Common myeloid progenitor, CD34-positive (primary cell): ENCODE measurements around the gene FBXL16.
A peak's percentile ranks its signal among the peaks of the same experiment; 100 is the strongest.

Source experiments
- CTCF ChIA-PET: fragments of 350-600 bp; sonication (Branson Sonifier 250); formaldehyde crosslinking; loops from one replicate; lab custom pipeline; 2021; ENCODE audit warnings: antibody characterized with exemption; lab: Charles Lee
- POLR2A ChIA-PET: fragments of 350-600 bp; sonication (Branson Sonifier 250); formaldehyde crosslinking; loops from one replicate; lab custom pipeline; 2021; ENCODE audit warnings: antibody characterized with exemption; lab: Charles Lee
- DNase-seq, 3 donors: peaks; one replicate each; pipeline versions ENCODE4 v3.0.0 to v3.0.0-alpha.2; 2013
- H3K27ac ChIP-seq, 2 experiments: 1 replicate in 1 of 2; 2 replicates in 1 of 2; pipeline ENCODE4 v1.7.0; 2013; ENCODE audit warnings: inconsistent platforms in 2 of 2, low read length in 2 of 2, mild to moderate bottlenecking in 2 of 2, low read depth in 1 of 2, moderate library complexity in 1 of 2; ENCODE audit not compliant: severe bottlenecking in 2 of 2, insufficient read depth in 1 of 2, poor library complexity in 1 of 2
- H3K27me3 ChIP-seq, 5 experiments: replicated peaks in 2 of 5; 1 replicate in 3 of 5; 2 replicates in 2 of 5; pipeline versions ENCODE4 v1.6.1 to v1.7.0; 2013; ENCODE audit warnings: low read length in 4 of 5, mild to moderate bottlenecking in 2 of 5, moderate library complexity in 2 of 5, inconsistent platforms in 1 of 5; ENCODE audit not compliant: insufficient read depth in 5 of 5, control insufficient read depth in 4 of 5
- H3K36me3 ChIP-seq, 4 experiments: 1 replicate in 2 of 4; 2 replicates in 2 of 4; pipeline versions ENCODE4 v1.6.1 to v1.7.0; 2013; ENCODE audit warnings: low read length in 3 of 4, control low read depth in 1 of 4, mild to moderate bottlenecking in 1 of 4; ENCODE audit not compliant: control insufficient read depth in 4 of 4, insufficient read depth in 4 of 4
- H3K4me1 ChIP-seq, 4 experiments: 1 replicate in 3 of 4; 2 replicates in 1 of 4; pipeline versions ENCODE4 v1.6.1 to v1.7.1; 2013; ENCODE audit warnings: low read length in 3 of 4, mild to moderate bottlenecking in 3 of 4, control low read depth in 1 of 4, inconsistent platforms in 1 of 4, moderate library complexity in 1 of 4; ENCODE audit not compliant: control insufficient read depth in 4 of 4, insufficient read depth in 4 of 4; ENCODE audit errors: control extremely low read depth in 1 of 4
- H3K4me3 ChIP-seq, 7 experiments: 1 replicate in 4 of 7; 2 replicates in 3 of 7; pipeline versions ENCODE4 v1.5.1 to v1.7.0; 2013; ENCODE audit warnings: mild to moderate bottlenecking in 7 of 7, low read length in 6 of 7, moderate library complexity in 6 of 7, inconsistent platforms in 2 of 7, low read depth in 2 of 7, control low read depth in 1 of 7; ENCODE audit not compliant: insufficient read depth in 4 of 7, control insufficient read depth in 1 of 7; ENCODE audit errors: extremely low read depth in 1 of 7
- H3K9me3 ChIP-seq, 5 experiments: 1 replicate in 4 of 5; 2 replicates in 1 of 5; pipeline versions ENCODE4 v1.6.1 to v1.7.1; 2013; ENCODE audit warnings: low read length in 4 of 5, mild to moderate bottlenecking in 2 of 5, inconsistent platforms in 1 of 5, low read depth in 1 of 5, moderate library complexity in 1 of 5; ENCODE audit not compliant: control insufficient read depth in 4 of 5, insufficient read depth in 2 of 5; ENCODE audit errors: control extremely low read depth in 1 of 5
- WGBS: methylation state at CpG from one replicate; pipeline ENCODE4 v1.1.5; 2013; ENCODE audit not compliant: insufficient coverage; 5-methylcytosine and 5-hydroxymethylcytosine counted together

FBXL16 gene

GRCh38 chr16:734981-735881, 29.6 kb upstream of the FBXL16 start:
- no peak for DNase-seq
- 96% methylated on average over 25 of the region's 25 CpGs for WGBS
- H3K4me3 ChIP-seq = no peak overlapping the region
- H3K27ac ChIP-seq = peak overlapping the region in 1 of 2 experiments; percentile 73
- no peaks in the 10 kb centered on the region for H3K27me3 ChIP-seq
- peaks cover 3 to 67% (median 52%) of the 10 kb centered on the region in 4 experiments for H3K36me3 ChIP-seq
- H3K4me1 ChIP-seq = peaks cover 0 to 36% (median 27%) of the 10 kb centered on the region in 4 experiments
- CTCF ChIA-PET = interaction anchor here (0.7 to 1.3 kb wide), 5 partner anchors 8 to 51 kb away, joined by 3 to 5 read pairs (median 3); partner anchors contain the start of genes ANTKMT, CCDC78 and HAGHL
- POLR2A ChIA-PET = no interaction called here
- H3K9me3 ChIP-seq = no peaks in the 10 kb centered on the region

DNA sequence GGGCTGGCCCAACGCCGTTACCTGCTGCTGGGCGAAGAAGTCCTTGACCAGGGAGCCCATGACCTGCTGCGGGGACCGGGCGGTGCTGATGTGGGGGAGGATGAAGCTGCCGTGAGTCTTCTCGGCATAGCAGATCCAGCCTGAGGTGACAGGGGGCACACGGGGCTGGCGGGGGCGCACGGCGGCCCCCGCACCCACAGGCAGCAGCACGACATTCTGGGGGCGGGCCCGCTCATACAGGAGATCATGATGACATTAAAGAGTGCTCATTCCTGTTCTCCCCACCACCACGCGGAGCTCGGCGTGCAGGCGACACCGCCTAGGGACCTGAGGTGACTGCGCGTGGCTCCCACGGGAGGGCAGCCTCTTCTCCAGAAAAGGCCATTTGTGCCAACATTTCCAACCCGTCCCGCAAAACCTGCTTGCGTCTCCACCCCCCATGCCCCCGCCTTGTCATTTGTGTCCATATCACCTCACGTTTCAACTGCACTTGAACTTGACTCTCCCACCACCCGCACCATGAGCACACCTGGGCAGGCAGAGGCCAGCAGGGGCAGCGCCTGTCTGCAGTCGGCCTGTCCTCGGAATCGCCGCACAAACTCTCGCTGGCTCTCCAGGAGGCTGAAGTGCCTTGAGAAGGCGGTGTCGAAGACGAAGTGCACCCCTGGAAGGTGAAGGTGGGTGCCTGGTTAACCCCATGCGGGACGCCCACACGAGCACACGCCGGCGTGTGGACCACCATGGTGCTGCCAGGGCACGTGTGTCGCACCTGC, 28.8 kb upstream of the FBXL16 start:
- no peak overlapping the region for H3K27ac ChIP-seq
- 97% methylated on average over 42 of the region's 49 CpGs for WGBS
- H3K9me3 ChIP-seq = no peaks in the 10 kb centered on the region
- CTCF ChIA-PET = interaction anchor here (1.3 kb wide), 1 partner anchor 15 kb away, joined by 4 read pairs; no protein-coding TSS in a partner anchor
- no peak for DNase-seq
- peaks cover 3 to 74% (median 58%) of the 10 kb centered on the region in 4 experiments for H3K36me3 ChIP-seq
- H3K27me3 ChIP-seq = no peaks in the 10 kb centered on the region
- POLR2A ChIA-PET = no interaction called here
- no peak overlapping the region for H3K4me3 ChIP-seq
- H3K4me1 ChIP-seq = peaks cover 0 to 27% (median 19%) of the 10 kb centered on the region in 4 experiments

GRCh38 chr16:733382-734207, 28.0 kb upstream of the FBXL16 start:
- no peaks in the 10 kb centered on the region for H3K9me3 ChIP-seq
- no peak overlapping the region for H3K4me3 ChIP-seq
- no peaks in the 10 kb centered on the region for H3K27me3 ChIP-seq
- H3K36me3 ChIP-seq = peaks cover 3 to 76% (median 59%) of the 10 kb centered on the region in 4 experiments
- ChIA-PET CTCF (interaction anchor here (1.3 kb wide), 1 partner anchor 14 kb away, joined by 4 read pairs; no protein-coding TSS in a partner anchor), POLR2A (no interaction called here)
- DNase-seq = no peak
- 93% methylated on average over 34 of the region's 34 CpGs for WGBS
- no peak overlapping the region for H3K27ac ChIP-seq
- H3K4me1 ChIP-seq = peaks cover 0 to 25% (median 17%) of the 10 kb centered on the region in 4 experiments

- no peaks in the 10 kb centered on the region for H3K27me3 ChIP-seq
- H3K27ac ChIP-seq = no peak overlapping the region
- no peaks in the 10 kb centered on the region for H3K9me3 ChIP-seq
- H3K4me1 ChIP-seq = peaks cover 0 to 25% (median 16%) of the 10 kb centered on the region in 4 experiments
- POLR2A ChIA-PET = no interaction called here
- WGBS = 93% methylated on average over 11 of the region's 13 CpGs
- no peak overlapping the region for H3K4me3 ChIP-seq
- CTCF ChIA-PET = interaction anchor here (1.1 to 1.3 kb wide), 2 partner anchors 13 to 17 kb away, joined by 4 to 5 read pairs; no protein-coding TSS in a partner anchor
- DNase-seq = no peak
- peaks cover 3 to 75% (median 59%) of the 10 kb centered on the region in 4 experiments for H3K36me3 ChIP-seq
Measured at GRCh38 chr16:732936-733335, 27.3 kb upstream of the FBXL16 start.

GRCh38 chr16:732332-732731, 26.7 kb upstream of the FBXL16 start:
- POLR2A ChIA-PET = no interaction called here
- DNase-seq = no peak
- Histone ChIP-seq H3K27me3 (no peaks in the 10 kb centered on the region), H3K9me3 (no peaks in the 10 kb centered on the region), H3K4me1 (peaks cover 0 to 25% (median 16%) of the 10 kb centered on the region in 4 experiments), H3K27ac (no peak overlapping the region), H3K36me3 (peaks cover 3 to 75% (median 56%) of the 10 kb centered on the region in 4 experiments), H3K4me3 (no peak overlapping the region)
- CTCF ChIA-PET = interaction anchor here (0.8 to 3.4 kb wide), 3 partner anchors 16 to 53 kb away, joined by 3 to 11 read pairs (median 5); no protein-coding TSS in a partner anchor
- 96% methylated on average over 11 of the region's 12 CpGs for WGBS
